CD4-positive, CD25-positive, alpha-beta regulatory T cell (primary cell): ENCODE results near the gene PAF1. TPM values are rescaled to one million over a fixed set of nuclear protein-coding genes. Genes with fewer than 3 reads are reported as not detected.
"Not testable (repeated sequence)": the region's sequence is repeated elsewhere in the genome, so short reads cannot be mapped to it uniquely, and the experiment has no call there.

Experiments
- ATAC-seq, 2 donors: fragments of 150-1000 bp; cut with Tn5 transposase; one replicate each; pipeline ENCODE4 v1.10.0; 2021; ENCODE audit warnings: low read depth in 2 of 2, moderate number of reproducible peaks in 2 of 2, moderate library complexity in 1 of 2
- DNase-seq, 3 donors: peaks; one replicate each; pipeline versions ENCODE4 v3.0.0 to v3.0.0-alpha.2; 2012 to 2022; ENCODE audit warnings: mixed read lengths in 1 of 3
- H3K27ac ChIP-seq: one replicate; pipeline ENCODE4 v1.7.0; 2013; ENCODE audit warnings: mild to moderate bottlenecking, low read length; ENCODE audit not compliant: insufficient read depth, poor library complexity, severe bottlenecking
- H3K27me3 ChIP-seq: one replicate; pipeline ENCODE4 v1.7.0; 2013; ENCODE audit warnings: low read length; ENCODE audit not compliant: control insufficient read depth, insufficient read depth
- H3K36me3 ChIP-seq: one replicate; pipeline ENCODE4 v1.7.0; 2013; ENCODE audit warnings: mild to moderate bottlenecking, low read length, moderate library complexity; ENCODE audit not compliant: control insufficient read depth, insufficient read depth
- H3K4me1 ChIP-seq: 2 replicates; pipeline ENCODE4 v1.7.0; 2013; ENCODE audit warnings: mild to moderate bottlenecking, low read length; ENCODE audit not compliant: insufficient read depth, control insufficient read depth, poor library complexity, severe bottlenecking
- H3K4me3 ChIP-seq: one replicate; pipeline ENCODE4 v1.7.0; 2013; ENCODE audit warnings: low read depth, mild to moderate bottlenecking, low read length, moderate library complexity
- H3K9me3 ChIP-seq, 2 experiments: 1 replicate in 1 of 2; 2 replicates in 1 of 2; pipeline ENCODE4 v1.7.0; 2013; ENCODE audit warnings: low read length in 2 of 2, mild to moderate bottlenecking in 1 of 2, moderate library complexity in 1 of 2; ENCODE audit not compliant: control insufficient read depth in 2 of 2
- H3K27ac Mint-ChIP-seq, 3 donors: one replicate each; pipeline ENCODE4 v1.8.0; 2020 to 2022; ENCODE audit warnings: mild to moderate bottlenecking in 3 of 3, mixed read lengths in 3 of 3, moderate library complexity in 2 of 3
- H3K27me3 Mint-ChIP-seq: one replicate; pipeline ENCODE4 v1.8.0; 2022; ENCODE audit warnings: mild to moderate bottlenecking, mixed read lengths
- H3K36me3 Mint-ChIP-seq: one replicate; pipeline ENCODE4 v1.8.0; 2020; ENCODE audit warnings: mixed read lengths
- H3K4me1 Mint-ChIP-seq, 4 donors: one replicate each; pipeline ENCODE4 v1.8.0; 2020 to 2022; ENCODE audit warnings: mixed read lengths in 4 of 4, mild to moderate bottlenecking in 1 of 4
- H3K4me3 Mint-ChIP-seq, 4 donors: one replicate each; pipeline ENCODE4 v1.8.0; 2020 to 2022; ENCODE audit warnings: mild to moderate bottlenecking in 4 of 4, mixed read lengths in 4 of 4, moderate library complexity in 3 of 4
- H3K9me3 Mint-ChIP-seq, 7 donors: one replicate each; pipeline ENCODE4 v1.8.0; 2020 to 2022; ENCODE audit warnings: mixed read lengths in 7 of 7, mild to moderate bottlenecking in 3 of 7, moderate library complexity in 2 of 7
- polyA plus RNA-seq, 4 donors: library from polyadenylated mRNA; unstranded; fragments of 300-500 nt; fragmentation: Illumina TruSeq; gene quantifications; one replicate each; pipeline ENCODE4 v1.2.3, GENCODE V29; 2021
- total RNA-seq: library from RNA; stranded (reverse); gene quantifications from one replicate; pipeline ENCODE4 v1.2.3, GENCODE V29; 2022

PAF1 gene
- total and polyA plus RNA-seq, 5 donors from 2014 or later = 35.0 to 138 (median 40.1) TPM

DNA sequence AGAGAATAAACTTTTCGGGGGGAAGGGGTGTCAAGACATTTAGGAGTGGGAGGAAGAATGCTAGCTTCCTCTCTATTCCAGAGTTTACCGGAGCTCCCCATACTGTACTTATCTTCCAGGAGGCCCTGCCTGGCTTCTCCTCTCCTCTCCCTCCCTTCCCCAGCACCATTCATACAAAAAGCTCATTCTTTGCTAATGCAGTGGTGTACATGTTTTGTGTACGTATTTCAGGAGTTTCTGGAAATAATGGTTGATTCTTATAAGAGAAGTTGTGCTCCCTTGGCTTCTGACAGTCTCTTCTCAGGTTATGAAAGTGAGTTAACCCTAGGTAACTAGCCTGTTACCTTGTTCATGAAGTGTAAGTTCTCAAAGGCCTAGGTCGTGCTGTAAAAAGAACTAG is 41.6 kb downstream of the PAF1 start:
- ATAC-seq = no peak
- Histone ChIP-seq H3K27me3 (no peaks in the 10 kb centered on the region), H3K4me3 (no peak overlapping the region), H3K36me3 (peaks cover 35% of the 10 kb centered on the region), H3K27ac (no peak overlapping the region), H3K9me3 (no peaks in the 10 kb centered on the region), H3K4me1 (peaks cover 6% of the 10 kb centered on the region)
- Mint-ChIP-seq H3K4me3 (no peak overlapping the region), H3K36me3 (peaks cover 43% of the 10 kb centered on the region), H3K4me1 (peaks cover 30 to 71% (median 40%) of the 10 kb centered on the region in 4 donors), H3K27ac (no peak overlapping the region), H3K9me3 (no peaks in the 10 kb centered on the region), H3K27me3 (no peaks in the 10 kb centered on the region)
- no peak for DNase-seq

DNA sequence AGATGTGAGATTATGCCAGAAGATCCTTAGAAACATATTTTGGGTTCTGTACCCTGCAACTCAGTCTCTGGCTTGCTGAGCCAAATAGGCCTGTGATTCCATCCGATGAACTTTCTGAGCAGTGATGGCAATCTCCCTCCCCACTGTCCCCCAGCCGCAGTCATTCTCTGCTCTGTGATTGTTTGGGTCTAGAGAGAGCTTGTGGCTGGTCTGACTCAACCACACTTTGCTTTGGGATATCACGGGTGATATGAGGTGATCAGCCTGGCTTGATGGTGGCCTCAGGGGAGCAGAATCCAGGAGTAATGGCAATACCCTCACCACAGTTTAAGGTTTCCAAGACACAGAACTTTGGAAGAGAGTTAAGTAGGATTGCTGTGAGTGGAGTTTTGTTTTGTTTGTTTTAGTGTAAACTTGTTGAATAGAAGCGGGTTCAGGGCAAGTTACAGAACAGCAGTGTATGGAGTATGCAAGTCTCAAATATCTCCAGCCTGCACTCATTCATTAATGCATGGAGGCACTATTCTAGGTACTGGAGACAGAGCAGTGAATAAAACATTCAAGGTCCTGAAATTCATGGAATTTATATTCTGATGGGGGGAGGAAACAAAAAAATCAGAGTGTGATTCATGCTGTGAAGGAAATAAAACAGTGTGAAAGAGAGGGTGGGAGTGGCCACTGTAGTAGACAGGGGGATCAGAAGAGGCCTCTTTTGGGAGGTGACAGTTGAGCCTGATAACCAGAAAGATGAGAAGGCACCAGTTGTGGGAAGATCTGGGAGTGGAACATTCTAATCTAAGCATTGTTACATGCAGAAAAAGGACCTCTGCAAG is 43.4 kb downstream of the PAF1 start:
- peaks cover 4% of the 10 kb centered on the region for H3K27me3 Mint-ChIP-seq
- Histone ChIP-seq H3K4me1 (peaks cover 23% of the 10 kb centered on the region), H3K27me3 (no peaks in the 10 kb centered on the region), H3K27ac (no peak overlapping the region), H3K4me3 (no peak overlapping the region), H3K36me3 (peaks cover 27% of the 10 kb centered on the region), H3K9me3 (no peaks in the 10 kb centered on the region)
- ATAC-seq (no peak), DNase-seq (no peak)
- H3K36me3 Mint-ChIP-seq = peaks cover 41% of the 10 kb centered on the region
- peaks cover 30 to 86% (median 51%) of the 10 kb centered on the region in 4 donors for H3K4me1 Mint-ChIP-seq
- H3K9me3 Mint-ChIP-seq = no peaks in the 10 kb centered on the region
- H3K4me3 Mint-ChIP-seq = no peak overlapping the region
- H3K27ac Mint-ChIP-seq = peak overlapping the region; percentile 73 to 81 (median 78)

DNA sequence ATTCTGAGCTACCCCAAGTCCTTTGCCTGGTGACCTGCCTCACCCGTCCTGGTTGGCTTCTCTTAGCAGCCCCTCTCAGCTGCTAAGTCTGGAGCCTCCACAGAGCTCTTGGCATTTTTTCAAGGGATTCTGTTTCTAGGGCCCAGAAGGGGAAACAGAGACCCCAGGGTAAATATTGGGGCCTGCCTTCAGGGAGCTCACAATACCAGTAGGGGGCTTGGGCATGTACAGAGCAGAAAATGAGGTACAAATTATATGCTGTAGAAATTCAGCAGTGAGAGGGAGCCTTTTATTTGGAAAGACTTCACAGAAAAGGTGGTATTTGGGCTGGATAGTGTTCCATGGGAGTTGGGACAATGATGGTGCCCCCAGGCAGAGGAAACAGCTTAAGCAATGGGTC is 45.0 kb downstream of the PAF1 start:
- Histone ChIP-seq H3K27me3 (no peaks in the 10 kb centered on the region), H3K4me1 (peaks cover 30% of the 10 kb centered on the region), H3K9me3 (no peaks in the 10 kb centered on the region), H3K36me3 (peaks cover 24% of the 10 kb centered on the region), H3K27ac (no peak overlapping the region), H3K4me3 (no peak overlapping the region)
- peak overlapping the region in 2 of 4 donors; percentile 61 to 81 for H3K4me3 Mint-ChIP-seq
- H3K9me3 Mint-ChIP-seq = no peaks in the 10 kb centered on the region
- no peak for ATAC-seq
- no peak for DNase-seq
- peaks cover 24 to 79% (median 49%) of the 10 kb centered on the region in 4 donors for H3K4me1 Mint-ChIP-seq
- H3K27ac Mint-ChIP-seq = peak overlapping the region in 2 of 3 donors; percentile 74 to 86
- peaks cover 4% of the 10 kb centered on the region for H3K27me3 Mint-ChIP-seq
- peaks cover 32% of the 10 kb centered on the region for H3K36me3 Mint-ChIP-seq

DNA sequence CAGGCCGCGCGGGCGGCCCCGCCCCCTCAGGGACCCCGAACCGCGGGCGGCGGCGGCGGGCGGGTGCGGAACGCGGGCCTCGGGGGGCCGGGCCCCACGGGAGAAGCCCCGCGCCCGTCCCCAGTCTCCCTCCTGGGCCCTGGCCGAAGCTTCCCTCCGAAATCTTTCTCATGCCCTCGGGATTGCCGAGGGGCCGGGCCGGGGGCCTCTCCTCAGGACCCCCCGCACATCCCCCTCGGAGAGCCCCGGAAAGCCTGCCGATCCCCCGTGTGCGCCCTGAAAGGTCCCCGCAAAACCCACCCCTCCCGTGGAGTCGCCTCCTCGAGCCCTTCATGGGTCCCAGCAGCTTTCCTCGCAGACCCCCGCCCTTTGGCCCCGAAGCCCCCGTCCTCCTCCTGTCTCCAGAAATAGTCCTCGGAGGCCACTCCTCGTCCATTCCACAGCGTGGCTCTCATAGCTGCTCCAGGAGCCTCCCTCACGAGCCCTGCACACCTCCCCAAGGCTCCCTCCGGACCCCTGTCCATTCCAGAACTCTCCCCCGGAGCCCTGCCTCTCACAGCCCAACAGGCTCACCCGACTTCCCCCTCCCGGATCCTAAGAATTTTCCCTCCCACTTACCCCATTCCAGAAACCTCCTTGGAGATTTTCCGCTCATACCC is 48.1 kb downstream of the PAF1 start:
- Histone ChIP-seq H3K27ac (peak overlapping the region; percentile 73), H3K4me3 (peak overlapping the region; percentile 51), H3K27me3 (no peaks in the 10 kb centered on the region), H3K9me3 (no peaks in the 10 kb centered on the region), H3K4me1 (peaks cover 41% of the 10 kb centered on the region), H3K36me3 (peaks cover 5% of the 10 kb centered on the region)
- no peaks in the 10 kb centered on the region for H3K9me3 Mint-ChIP-seq
- peaks cover 23% of the 10 kb centered on the region for H3K36me3 Mint-ChIP-seq
- peak overlapping the region; percentile 81 to 94 (median 88) for H3K4me3 Mint-ChIP-seq
- peaks cover 19 to 78% (median 58%) of the 10 kb centered on the region in 4 donors for H3K4me1 Mint-ChIP-seq
- H3K27me3 Mint-ChIP-seq = peaks cover 4% of the 10 kb centered on the region
- no peak for ATAC-seq
- peak in 1 of 3 donors; percentile 20 for DNase-seq
- peak overlapping the region; percentile 32 to 96 (median 86) for H3K27ac Mint-ChIP-seq

DNA sequence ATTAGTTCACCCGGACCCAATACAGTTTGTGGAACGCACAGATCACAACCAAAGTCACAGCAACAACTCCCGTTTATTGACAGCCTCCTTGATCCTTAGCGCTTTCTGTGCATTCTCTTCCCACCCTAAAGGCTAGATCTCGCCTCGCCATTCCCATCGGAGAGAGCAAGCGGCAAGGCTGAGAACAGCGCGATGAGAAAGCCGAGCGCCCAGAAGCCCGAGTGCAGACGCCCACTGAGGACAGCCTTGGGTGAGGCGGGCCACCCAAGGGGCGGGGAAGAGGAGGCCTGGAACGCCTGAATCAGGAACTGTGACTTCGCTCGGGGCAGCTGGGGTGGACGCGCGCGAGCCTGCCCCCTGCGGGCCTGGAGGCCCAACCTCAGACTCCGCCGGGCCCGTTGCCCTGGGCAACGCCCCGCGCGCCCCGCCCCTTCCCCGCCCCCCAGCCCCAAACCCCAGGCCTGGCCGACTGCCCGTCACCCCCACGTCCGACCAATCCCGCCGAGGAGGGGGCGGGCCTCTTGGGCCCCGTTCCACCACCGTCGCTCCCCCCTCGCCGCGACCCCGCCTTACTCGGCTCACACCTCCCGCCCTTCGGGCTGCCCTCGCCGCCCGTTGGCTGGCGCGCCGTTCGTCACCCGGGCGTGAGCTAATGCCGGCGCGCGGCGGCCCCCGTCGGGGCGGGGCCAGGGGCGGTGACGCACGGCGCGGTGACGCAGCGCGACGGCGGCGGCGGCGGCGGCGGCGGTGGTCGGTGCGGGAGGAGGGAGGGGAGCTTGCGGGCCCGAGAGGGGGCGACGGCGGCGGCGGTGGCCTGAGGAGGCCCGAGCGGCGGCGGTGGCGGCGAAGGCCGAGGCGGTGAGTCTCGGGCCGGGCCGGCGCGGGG is 48.9 kb downstream of the PAF1 start, which contains the start of gene SAMD4B:
SAMD4B (plus strand) TSS at position 703 of the 886 bp plus-strand sequence. CDS start 14,473 bp downstream, outside the sequence.
- DNase-seq (peak; percentile 99 to 100 (median 99)), ATAC-seq (peak; percentile 88 to 89)
- H3K9me3 ChIP-seq = no peaks in the 10 kb centered on the region
- no peaks in the 10 kb centered on the region for H3K27me3 ChIP-seq
- Mint-ChIP-seq H3K4me1 (peaks cover 20 to 78% (median 59%) of the 10 kb centered on the region in 4 donors), H3K9me3 (no peaks in the 10 kb centered on the region), H3K36me3 (peaks cover 15% of the 10 kb centered on the region), H3K27ac (peak within 1 kb of the TSS; percentile 94 to 98 (median 97)), H3K27me3 (peaks cover 7% of the 10 kb centered on the region), H3K4me3 (peak within 1 kb of the TSS; percentile 93 to 100 (median 99))
- H3K36me3 ChIP-seq = peaks cover 5% of the 10 kb centered on the region
- peaks cover 41% of the 10 kb centered on the region for H3K4me1 ChIP-seq
- peak within 1 kb of the TSS; percentile 86 for H3K27ac ChIP-seq
- H3K4me3 ChIP-seq = peak within 1 kb of the TSS; percentile 90

DNA sequence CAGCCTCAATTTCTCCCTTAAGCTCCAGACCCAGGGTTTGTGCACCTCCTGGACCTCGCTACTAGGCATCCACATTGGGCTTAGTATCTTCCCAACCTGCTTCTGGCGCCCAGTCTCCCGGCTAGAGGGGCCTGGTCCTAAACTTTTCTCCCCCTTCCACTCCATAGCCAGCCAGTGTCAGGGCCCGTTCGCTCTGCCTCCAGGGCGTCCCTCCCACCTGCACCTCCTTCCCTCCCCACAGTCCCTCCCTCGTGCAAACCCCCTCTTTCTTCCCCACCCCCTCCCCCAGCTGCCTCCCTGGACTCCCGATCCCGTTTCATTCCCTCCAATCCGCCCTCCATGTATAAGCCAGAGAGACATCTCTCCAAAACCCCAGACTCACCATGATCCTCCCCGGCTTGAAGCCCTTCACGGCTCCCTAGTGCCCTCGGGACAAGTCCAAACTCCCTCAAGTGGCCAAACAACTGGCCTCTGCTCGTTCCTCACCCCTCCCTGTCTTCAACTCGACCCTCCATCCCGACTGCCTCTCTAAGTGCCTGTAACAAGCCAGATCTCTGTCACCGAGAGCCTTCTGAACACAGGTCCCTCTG is 49.7 kb downstream of the PAF1 start:
- peak overlapping the region; percentile 93 to 100 (median 99) for H3K4me3 Mint-ChIP-seq
- Histone ChIP-seq H3K4me1 (peaks cover 45% of the 10 kb centered on the region), H3K27me3 (no peaks in the 10 kb centered on the region), H3K9me3 (no peaks in the 10 kb centered on the region), H3K4me3 (peak overlapping the region; percentile 90), H3K36me3 (peaks cover 5% of the 10 kb centered on the region), H3K27ac (peak overlapping the region; percentile 86)
- ATAC-seq (no peak), DNase-seq (peak in 1 of 3 donors; percentile 40)
- H3K4me1 Mint-ChIP-seq = peaks cover 14 to 76% (median 55%) of the 10 kb centered on the region in 4 donors
- H3K27me3 Mint-ChIP-seq = peaks cover 7% of the 10 kb centered on the region
- peak overlapping the region; percentile 94 to 98 (median 97) for H3K27ac Mint-ChIP-seq
- H3K36me3 Mint-ChIP-seq = peaks cover 15% of the 10 kb centered on the region
- H3K9me3 Mint-ChIP-seq = no peaks in the 10 kb centered on the region

DNA sequence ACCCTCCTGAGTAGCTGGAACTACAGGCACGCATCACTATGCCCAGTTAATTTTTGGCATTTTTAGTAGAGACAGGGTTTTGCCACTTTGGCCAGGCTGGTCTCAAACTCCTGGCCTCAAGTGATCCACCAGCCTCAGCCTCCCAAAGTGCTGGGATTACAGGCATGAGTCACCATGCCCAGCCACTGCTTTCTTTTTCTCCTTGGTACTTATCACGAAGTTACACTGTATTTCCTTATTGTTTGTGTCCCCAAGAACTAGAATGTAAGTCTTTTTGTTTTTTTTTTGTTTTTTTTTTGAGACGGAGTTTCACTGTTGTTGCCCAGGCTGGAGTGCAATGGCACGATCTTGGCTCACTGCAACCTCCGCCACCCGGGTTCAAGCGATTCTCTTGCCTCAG is 50.8 kb downstream of the PAF1 start:
- not testable (repeated sequence) for H3K9me3 ChIP-seq, H3K27ac ChIP-seq, H3K4me3 ChIP-seq, H3K27me3 Mint-ChIP-seq, ATAC-seq, H3K9me3 Mint-ChIP-seq, H3K36me3 ChIP-seq, DNase-seq, H3K27me3 ChIP-seq
- peaks cover 13% of the 10 kb centered on the region for H3K36me3 Mint-ChIP-seq
- H3K27ac Mint-ChIP-seq = peak overlapping the region; percentile 91 to 98 (median 94)
- H3K4me1 ChIP-seq = peaks cover 50% of the 10 kb centered on the region
- peak overlapping the region; percentile 38 to 100 (median 96) for H3K4me3 Mint-ChIP-seq
- H3K4me1 Mint-ChIP-seq = peaks cover 7 to 74% (median 50%) of the 10 kb centered on the region in 4 donors
